ENCODE data around the gene PSMC3. TPM values are rescaled to one million over a fixed set of nuclear protein-coding genes. Genes with fewer than 3 reads are reported as not detected.
A peak's percentile ranks its signal among the peaks of the same experiment; 100 is the strongest.

PSMC3 gene
- total and polyA plus RNA-seq, 9 of the 15 experiments (the other 6 are each of a cell fraction or from before 2014, with no cell fraction given): 44.3 to 324 (median 240) TPM

DNA sequence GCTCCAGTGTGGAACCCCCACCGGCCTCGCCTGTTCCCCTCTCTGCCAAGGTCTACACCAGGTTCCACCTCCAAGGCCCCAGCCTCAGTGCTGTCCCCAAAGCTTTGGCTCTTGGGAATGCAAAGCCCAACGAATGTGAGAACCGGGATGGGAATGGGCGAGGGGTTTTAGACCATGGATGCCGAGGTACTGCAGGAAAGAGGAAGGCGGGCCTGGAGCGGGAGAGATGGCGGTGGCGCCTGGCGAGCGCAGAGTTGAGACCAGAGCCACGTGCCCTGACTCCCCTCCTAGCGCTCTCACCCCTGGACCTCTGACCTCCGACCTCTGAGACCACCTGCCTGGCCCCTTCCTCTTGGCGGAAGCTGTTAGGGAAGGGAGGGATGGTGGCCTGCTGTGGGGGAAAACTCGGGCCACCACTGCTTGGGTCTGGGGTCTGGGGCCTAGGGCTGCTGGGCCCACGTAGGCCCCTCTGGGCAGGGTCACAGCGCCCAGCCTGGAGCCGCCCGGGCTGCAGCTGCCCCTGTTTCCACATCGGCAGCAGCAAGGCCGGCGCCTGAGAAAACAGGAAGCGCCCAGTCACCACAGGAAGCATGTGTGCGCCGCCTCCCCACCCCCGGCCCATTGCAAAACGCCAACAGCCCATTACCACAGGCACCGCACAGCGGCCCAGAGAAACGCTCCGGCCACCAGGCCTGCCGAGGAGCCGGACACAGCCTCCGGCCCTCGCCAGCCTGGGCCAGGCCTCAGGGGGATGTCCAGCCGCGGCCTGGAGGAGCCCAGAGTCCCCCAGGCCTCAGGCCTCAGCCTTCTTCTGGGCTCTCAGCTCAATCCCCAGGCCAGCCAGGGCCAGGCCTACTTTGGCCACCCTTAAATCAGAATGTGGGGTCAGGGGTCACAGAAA, 31.7 kb downstream of the PSMC3 start (continued):
- TF ChIP-seq, protein P1, sequence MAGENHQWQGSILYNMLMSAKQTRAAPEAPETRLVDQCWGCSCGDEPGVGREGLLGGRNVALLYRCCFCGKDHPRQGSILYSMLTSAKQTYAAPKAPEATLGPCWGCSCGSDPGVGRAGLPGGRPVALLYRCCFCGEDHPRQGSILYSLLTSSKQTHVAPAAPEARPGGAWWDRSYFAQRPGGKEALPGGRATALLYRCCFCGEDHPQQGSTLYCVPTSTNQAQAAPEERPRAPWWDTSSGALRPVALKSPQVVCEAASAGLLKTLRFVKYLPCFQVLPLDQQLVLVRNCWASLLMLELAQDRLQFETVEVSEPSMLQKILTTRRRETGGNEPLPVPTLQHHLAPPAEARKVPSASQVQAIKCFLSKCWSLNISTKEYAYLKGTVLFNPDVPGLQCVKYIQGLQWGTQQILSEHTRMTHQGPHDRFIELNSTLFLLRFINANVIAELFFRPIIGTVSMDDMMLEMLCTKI (IDR thresholded peaks at IDR 0.05; ENCODE audit: partially characterized antibody): no peak
- TF ChIP-seq EZH2 (IDR thresholded peaks at IDR 0.05; ENCODE audit: borderline replicate concordance, low read depth, low read length) (no peak), KLF1 (tag; IDR thresholded peaks at IDR 0.05) (0 out of 2 replicates have a peak, but pooled peaks have one; percentile 21), TAF1 (IDR thresholded peaks at IDR 0.05; ENCODE audit: control insufficient read depth, extremely low read depth, insufficient read depth, low read length, severe bottlenecking) (peak; percentile 56), CEBPG (CRISPR knock-in tag; IDR thresholded peaks at IDR 0.05) (peak; percentile 77), CEBPG (tag; conservative IDR thresholded peaks at IDR 0.05 in 1 of 2, IDR thresholded peaks at IDR 0.05 in 1 of 2) (peak; percentile 56 to 73), BCL6 (CRISPR knock-in tag; IDR thresholded peaks at IDR 0.05) (0 out of 2 replicates have a peak, but pooled peaks have one; percentile 35), RBBP5 (IDR thresholded peaks at IDR 0.05; ENCODE audit: borderline replicate concordance, insufficient read depth, low read length, poor library complexity, severe bottlenecking) (peak; percentile 28), RUNX1 (IDR thresholded peaks at IDR 0.05; ENCODE audit: low read depth) (no peak), TBP (optimal IDR thresholded peaks at IDR 0.05; ENCODE audit: low read depth, low read length) (peak; percentile 8), IFI16 (CRISPR knock-in tag; IDR thresholded peaks at IDR 0.05) (no peak), HNRNPL (IDR thresholded peaks at IDR 0.05; ENCODE audit: low read depth, low read length) (0 out of 2 replicates have a peak, but pooled peaks have one; percentile 37), E2F3 (CRISPR knock-in tag; IDR thresholded peaks at IDR 0.05) (0 out of 2 replicates have a peak, but pooled peaks have one; percentile 9), IRF2 (CRISPR knock-in tag; IDR thresholded peaks at IDR 0.05) (no peak), ZNF76 (CRISPR knock-in tag; IDR thresholded peaks at IDR 0.05; ENCODE audit: borderline replicate concordance) (peak; percentile 55; the same call in 1 of the 2 replicates), POLR2A (conservative IDR thresholded peaks at IDR 0.05) (peak; percentile 48; the same call in 1 of the 2 replicates), POLR2G (IDR thresholded peaks at IDR 0.05; ENCODE audit: low read depth, low read length) (peak; percentile 72; the same call in 1 of the 2 replicates)
- TF ChIP-seq, protein P2, sequence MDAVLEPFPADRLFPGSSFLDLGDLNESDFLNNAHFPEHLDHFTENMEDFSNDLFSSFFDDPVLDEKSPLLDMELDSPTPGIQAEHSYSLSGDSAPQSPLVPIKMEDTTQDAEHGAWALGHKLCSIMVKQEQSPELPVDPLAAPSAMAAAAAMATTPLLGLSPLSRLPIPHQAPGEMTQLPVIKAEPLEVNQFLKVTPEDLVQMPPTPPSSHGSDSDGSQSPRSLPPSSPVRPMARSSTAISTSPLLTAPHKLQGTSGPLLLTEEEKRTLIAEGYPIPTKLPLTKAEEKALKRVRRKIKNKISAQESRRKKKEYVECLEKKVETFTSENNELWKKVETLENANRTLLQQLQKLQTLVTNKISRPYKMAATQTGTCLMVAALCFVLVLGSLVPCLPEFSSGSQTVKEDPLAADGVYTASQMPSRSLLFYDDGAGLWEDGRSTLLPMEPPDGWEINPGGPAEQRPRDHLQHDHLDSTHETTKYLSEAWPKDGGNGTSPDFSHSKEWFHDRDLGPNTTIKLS (IDR thresholded peaks at IDR 0.05; ENCODE audit: borderline replicate concordance, low read depth): peak; percentile 51; the same call in 1 of the 2 replicates
- TF ChIP-seq, protein P3, sequence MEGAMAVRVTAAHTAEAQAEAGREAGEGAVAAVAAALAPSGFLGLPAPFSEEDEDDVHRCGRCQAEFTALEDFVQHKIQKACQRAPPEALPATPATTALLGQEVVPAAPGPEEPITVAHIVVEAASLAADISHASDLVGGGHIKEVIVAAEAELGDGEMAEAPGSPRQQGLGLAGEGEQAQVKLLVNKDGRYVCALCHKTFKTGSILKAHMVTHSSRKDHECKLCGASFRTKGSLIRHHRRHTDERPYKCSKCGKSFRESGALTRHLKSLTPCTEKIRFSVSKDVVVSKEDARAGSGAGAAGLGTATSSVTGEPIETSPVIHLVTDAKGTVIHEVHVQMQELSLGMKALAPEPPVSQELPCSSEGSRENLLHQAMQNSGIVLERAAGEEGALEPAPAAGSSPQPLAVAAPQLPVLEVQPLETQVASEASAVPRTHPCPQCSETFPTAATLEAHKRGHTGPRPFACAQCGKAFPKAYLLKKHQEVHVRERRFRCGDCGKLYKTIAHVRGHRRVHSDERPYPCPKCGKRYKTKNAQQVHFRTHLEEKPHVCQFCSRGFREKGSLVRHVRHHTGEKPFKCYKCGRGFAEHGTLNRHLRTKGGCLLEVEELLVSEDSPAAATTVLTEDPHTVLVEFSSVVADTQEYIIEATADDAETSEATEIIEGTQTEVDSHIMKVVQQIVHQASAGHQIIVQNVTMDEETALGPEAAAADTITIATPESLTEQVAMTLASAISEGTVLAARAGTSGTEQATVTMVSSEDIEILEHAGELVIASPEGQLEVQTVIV (CRISPR knock-in tag; IDR thresholded peaks at IDR 0.05; ENCODE audit: borderline replicate concordance): no peak
- TF ChIP-seq, protein P4, sequence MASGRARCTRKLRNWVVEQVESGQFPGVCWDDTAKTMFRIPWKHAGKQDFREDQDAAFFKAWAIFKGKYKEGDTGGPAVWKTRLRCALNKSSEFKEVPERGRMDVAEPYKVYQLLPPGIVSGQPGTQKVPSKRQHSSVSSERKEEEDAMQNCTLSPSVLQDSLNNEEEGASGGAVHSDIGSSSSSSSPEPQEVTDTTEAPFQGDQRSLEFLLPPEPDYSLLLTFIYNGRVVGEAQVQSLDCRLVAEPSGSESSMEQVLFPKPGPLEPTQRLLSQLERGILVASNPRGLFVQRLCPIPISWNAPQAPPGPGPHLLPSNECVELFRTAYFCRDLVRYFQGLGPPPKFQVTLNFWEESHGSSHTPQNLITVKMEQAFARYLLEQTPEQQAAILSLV (tag; IDR thresholded peaks at IDR 0.05): peak; percentile 19; the same call in 1 of the 2 replicates
